HG03439 (cell line): ENCODE measurements around the gene FNDC10.

Experiments
- ATAC-seq: cut with Tn5 transposase; IDR thresholded peaks from one replicate; pipeline ENCODE4 v1.9.1; 2021; ENCODE audit warnings: mild to moderate bottlenecking, moderate library complexity; ENCODE audit not compliant: unreplicated experiment

FNDC10 gene

DNA sequence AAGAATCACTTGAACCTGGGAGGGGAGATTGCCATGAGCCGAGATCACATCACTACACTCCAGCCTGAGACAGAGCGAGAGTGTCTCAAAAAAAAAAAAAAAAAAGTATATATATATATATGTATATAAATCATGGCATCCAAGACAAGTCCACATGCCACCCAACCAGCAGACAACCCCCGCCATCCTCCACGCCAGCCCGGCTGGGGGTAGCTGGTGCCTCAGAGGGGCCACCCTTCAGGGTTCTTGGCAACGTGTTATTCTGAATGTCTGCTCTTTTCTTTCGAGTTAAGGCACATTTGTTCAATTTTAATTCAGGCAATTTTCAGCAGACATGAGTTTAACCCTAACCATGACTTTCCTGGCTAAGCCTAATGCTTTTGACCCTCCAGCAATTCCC, 49.8 kb downstream of the FNDC10 start:
- ATAC-seq, result no peak

DNA sequence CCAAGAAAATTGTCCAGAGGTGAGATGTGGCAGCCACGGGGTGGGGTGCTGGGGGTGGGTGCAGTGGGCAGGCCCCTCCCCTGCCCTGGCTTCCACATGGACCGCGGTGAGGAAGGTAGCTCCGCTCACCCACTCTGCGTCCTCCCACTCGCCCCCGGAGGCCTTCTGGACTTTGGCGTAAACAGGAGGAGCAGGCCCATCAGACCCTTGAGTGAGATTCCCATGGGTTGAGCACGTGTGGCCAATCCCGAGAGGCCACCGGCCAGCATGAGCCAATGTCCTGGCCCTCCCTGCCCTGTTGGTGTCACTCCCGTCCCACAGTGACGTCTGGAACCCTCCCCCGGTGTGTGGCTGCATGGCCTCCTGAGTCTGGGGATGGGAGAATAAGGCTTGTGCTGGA, 51.3 kb downstream of the FNDC10 start:
- ATAC-seq, result no peak
